Chondrocyte (in vitro differentiated cells): ENCODE data around the gene LHX3. TPM values are rescaled to one million over a fixed set of nuclear protein-coding genes. Genes with fewer than 3 reads are reported as not detected.

Source experiments
- DNase-seq: peaks from one replicate; pipeline ENCODE4 v3.0.0; 2021; ENCODE audit warnings: mixed read lengths, low spot score
- H3K27ac Mint-ChIP-seq: one replicate; pipeline ENCODE4 v1.8.0; 2021; ENCODE audit warnings: mild to moderate bottlenecking, moderate library complexity, mixed read lengths; ENCODE audit not compliant: unreplicated experiment
- H3K27me3 Mint-ChIP-seq: 2 replicates; pipeline ENCODE4 v1.8.0; 2021; ENCODE audit warnings: low read depth, mixed read lengths
- H3K36me3 Mint-ChIP-seq: 2 replicates; pipeline ENCODE4 v1.8.0; 2021; ENCODE audit warnings: low read depth, mixed read lengths
- H3K4me1 Mint-ChIP-seq: 2 replicates; pipeline ENCODE4 v1.8.0; 2021; ENCODE audit warnings: low read depth, mild to moderate bottlenecking, mixed read lengths
- H3K4me3 Mint-ChIP-seq: one replicate; pipeline ENCODE4 v1.8.0; 2021; ENCODE audit warnings: mild to moderate bottlenecking, moderate library complexity, mixed read lengths; ENCODE audit not compliant: unreplicated experiment
- H3K9me3 Mint-ChIP-seq: 2 replicates; pipeline ENCODE4 v1.8.0; 2021; ENCODE audit warnings: low read depth, mixed read lengths
- CTCF ChIP-seq: fragments of 200-600 bp; sonication (generic); IDR thresholded peaks from 2 replicates; pipeline ENCODE4 v1.5.0; 2021; ENCODE audit warnings: antibody characterized with exemption, mild to moderate bottlenecking, moderate library complexity
- total RNA-seq: library from RNA; stranded (reverse); gene quantifications from 3 replicates; pipeline ENCODE4 v1.2.1, GENCODE V29; 2021

LHX3 gene
- total RNA-seq, 1 donor from 2014 or later: not detected

DNA sequence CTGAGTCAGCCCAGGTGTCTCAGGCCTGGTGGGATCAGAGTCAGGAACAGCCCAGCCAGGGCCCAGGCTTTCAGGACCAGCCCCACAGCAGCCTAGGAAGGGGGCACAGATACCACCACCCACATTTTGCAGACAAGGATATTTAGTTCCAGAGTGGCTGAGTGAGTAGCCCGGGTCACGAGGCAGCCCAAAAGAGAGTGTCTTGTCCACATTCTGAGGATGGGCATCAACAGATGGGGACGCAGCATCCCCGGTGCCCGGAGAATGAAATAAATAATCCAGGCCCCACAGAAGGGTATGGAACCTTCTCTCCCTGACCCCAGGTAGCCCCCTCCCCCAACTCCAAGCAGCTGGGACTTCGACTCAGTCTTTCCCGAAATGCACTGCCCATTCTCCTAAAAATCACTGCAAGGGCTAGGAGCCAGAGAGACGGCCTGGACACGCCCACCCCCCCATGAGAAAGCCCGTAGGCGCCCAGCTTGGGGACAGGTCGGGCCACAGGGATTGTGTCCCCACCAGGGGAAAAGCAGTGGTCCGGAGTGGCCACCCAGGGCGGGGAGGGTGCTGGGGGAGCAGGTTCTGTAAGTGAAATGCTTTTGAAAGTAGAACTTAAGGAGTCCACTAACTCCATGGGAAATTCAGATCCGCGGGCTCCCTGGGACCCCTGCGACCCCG lies 6.9 kb downstream of the LHX3 start:
- Mint-ChIP-seq H3K36me3 (no peaks in the 10 kb centered on the region), H3K4me1 (no peaks in the 10 kb centered on the region), H3K27me3 (peaks cover 41% of the 10 kb centered on the region), H3K27ac (no peak overlapping the region), H3K4me3 (no peak overlapping the region), H3K9me3 (no peaks in the 10 kb centered on the region)
- DNase-seq: no peak
- no peak for TF ChIP-seq CTCF

GRCh38 chr9:136197084-136197875 lies 7.6 kb downstream of the LHX3 start:
- Mint-ChIP-seq H3K27me3 (peaks cover 43% of the 10 kb centered on the region), H3K36me3 (no peaks in the 10 kb centered on the region), H3K4me1 (no peaks in the 10 kb centered on the region), H3K9me3 (no peaks in the 10 kb centered on the region), H3K27ac (no peak overlapping the region), H3K4me3 (no peak overlapping the region)
- no peak for DNase-seq
- no peak for TF ChIP-seq CTCF

DNA sequence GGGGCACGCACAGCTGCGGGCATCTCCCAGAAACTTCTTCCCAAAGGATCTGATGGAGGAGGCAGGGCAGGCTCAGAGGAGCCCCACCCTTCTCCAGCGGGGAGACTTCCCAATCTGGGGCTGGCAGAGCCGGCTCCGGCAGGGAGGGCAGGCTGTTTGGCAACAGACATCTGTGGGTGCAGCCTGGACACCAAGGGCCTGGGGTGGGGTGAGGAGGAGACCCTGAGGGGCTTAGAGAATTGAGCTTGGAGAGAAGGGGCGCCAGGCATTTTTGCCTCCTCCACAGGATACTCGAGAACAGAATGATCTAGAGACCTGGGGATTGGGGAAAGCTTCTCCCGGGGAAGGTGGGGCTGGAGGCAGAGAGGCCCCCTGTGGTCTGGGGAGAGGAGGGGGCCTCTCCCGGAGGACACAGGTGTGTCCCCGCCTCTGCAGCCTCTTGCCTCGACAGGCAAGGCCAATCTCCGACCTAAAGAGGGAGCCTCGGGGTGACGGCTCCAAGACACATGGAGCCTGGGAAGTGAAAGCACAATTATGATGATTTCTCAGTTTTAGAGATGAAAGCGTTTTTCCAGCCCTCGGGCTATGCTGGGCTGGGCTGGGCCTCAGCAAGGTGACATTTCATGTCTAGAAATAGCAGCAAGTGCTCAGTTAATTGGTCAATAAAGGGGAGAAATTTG lies 8.4 kb downstream of the LHX3 start:
- Mint-ChIP-seq H3K36me3 (no peaks in the 10 kb centered on the region), H3K9me3 (no peaks in the 10 kb centered on the region), H3K4me1 (no peaks in the 10 kb centered on the region), H3K27me3 (peaks cover 47% of the 10 kb centered on the region), H3K27ac (no peak overlapping the region), H3K4me3 (no peak overlapping the region)
- no peak for TF ChIP-seq CTCF
- DNase-seq: no peak

GRCh38 chr9:136194540-136194939 lies 10.4 kb downstream of the LHX3 start:
- no peaks in the 10 kb centered on the region for H3K36me3 Mint-ChIP-seq
- no peaks in the 10 kb centered on the region for H3K9me3 Mint-ChIP-seq
- no peak overlapping the region for H3K4me3 Mint-ChIP-seq
- peaks cover 47% of the 10 kb centered on the region for H3K27me3 Mint-ChIP-seq
- no peak for TF ChIP-seq CTCF
- no peak for DNase-seq
- H3K27ac Mint-ChIP-seq: no peak overlapping the region
- H3K4me1 Mint-ChIP-seq: no peaks in the 10 kb centered on the region

GRCh38 chr9:136193891-136194279 lies 11.0 kb downstream of the LHX3 start:
- Mint-ChIP-seq H3K9me3 (no peaks in the 10 kb centered on the region), H3K4me1 (no peaks in the 10 kb centered on the region), H3K4me3 (peak overlapping the region; percentile 25), H3K27me3 (peaks cover 48% of the 10 kb centered on the region), H3K27ac (no peak overlapping the region), H3K36me3 (no peaks in the 10 kb centered on the region)
- no peak for DNase-seq
- no peak for TF ChIP-seq CTCF
